DMS79 treated with DMSO at 0.1 percent for 48 hours (cell line): Measurements from ENCODE around the gene MTFMT.
"Not testable (repeated sequence)": the region's sequence is repeated elsewhere in the genome, so short reads cannot be mapped to it uniquely, and the experiment has no call there.

Experiments
- DNase-seq: peaks from one replicate; lab custom pipeline; 2025; lab: John Stamatoyannopoulos, UW

The MTFMT gene

DNA sequence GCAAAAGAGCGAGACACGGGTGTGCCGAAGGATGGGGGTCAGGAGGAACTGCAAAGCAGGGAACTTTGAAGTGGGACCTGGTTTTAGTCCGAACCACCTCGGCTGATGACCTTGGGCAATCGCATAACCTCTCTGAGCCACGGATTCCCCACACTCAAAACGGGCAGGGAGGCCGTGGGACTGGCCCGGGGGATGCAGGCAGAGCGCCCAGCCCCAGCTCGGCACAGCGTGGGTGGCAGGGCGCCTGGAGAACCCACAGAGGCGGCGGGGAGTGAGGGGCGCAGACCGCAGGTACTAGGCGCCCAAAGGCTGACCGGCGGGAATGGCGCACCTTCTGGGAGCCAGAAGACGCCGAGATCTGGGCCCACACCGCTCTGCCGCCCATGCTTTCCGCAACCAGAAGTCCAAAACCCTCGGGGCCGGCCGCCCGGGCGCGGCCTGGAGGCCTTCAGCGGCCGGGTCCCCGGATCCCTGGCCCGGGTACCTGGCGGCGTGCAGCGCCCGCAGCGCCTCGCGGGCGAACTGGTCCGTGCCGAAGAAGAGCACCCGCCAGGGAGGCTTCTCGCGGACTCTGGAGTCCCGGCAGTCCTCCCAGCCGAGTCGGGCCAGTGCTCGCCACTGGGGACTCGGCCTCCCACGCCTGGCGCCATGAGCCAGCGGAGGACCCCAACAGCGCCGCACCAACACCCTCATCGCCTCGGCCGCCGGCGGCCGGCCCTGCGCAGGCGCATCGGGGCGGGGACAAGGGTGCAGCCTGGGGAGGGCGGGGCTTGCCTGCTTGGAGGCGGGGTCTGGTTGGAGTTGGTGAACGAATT is at the start of gene MTFMT:
MTFMT (minus strand) TSS at position 719 of the 815 bp plus-strand sequence; CDS start at position 693, 26 bp downstream.
- DNase-seq, result peak; percentile 43

DNA sequence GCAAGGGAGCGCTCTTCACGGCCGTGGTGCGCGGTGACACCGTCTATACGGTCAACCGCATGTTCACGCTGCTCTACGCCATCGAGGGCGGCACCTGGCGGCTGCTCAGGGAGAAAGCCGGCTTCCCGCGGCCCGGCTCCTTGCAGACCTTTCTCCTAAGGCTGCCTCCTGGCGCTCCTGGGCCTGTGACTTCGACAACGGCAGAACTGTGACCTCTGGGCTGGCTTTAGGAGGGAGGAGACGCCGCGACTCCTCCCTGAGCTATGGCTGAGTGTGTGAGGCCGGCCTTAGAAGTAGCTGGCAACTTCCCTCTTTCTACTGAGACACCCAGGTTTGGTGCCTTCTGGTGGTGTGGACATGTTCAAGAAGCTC is 48.5 kb upstream of the MTFMT start:
- DNase-seq, result no peak

DNA sequence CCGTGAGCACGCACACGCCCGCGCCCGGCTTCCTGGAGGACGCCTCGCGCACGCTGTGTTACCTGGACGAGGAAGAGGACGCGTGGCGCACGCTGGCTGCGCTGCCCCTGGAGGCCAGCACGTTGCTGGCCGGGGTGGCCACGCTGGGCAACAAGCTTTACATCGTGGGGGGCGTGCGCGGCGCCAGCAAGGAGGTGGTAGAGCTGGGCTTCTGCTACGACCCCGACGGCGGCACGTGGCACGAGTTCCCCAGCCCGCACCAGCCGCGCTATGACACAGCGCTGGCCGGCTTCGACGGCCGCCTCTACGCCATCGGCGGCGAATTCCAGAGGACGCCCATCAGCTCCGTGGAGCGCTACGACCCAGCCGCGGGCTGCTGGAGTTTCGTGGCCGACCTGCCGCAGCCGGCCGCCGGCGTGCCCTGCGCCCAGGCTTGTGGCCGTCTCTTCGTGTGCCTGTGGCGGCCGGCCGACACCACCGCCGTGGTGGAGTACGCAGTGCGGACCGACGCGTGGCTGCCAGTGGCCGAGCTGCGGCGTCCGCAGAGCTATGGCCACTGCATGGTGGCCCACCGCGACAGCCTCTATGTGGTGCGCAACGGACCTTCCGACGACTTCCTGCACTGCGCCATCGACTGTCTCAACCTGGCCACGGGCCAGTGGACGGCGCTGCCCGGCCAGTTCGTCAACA is 48.0 kb upstream of the MTFMT start:
- no peak for DNase-seq

DNA sequence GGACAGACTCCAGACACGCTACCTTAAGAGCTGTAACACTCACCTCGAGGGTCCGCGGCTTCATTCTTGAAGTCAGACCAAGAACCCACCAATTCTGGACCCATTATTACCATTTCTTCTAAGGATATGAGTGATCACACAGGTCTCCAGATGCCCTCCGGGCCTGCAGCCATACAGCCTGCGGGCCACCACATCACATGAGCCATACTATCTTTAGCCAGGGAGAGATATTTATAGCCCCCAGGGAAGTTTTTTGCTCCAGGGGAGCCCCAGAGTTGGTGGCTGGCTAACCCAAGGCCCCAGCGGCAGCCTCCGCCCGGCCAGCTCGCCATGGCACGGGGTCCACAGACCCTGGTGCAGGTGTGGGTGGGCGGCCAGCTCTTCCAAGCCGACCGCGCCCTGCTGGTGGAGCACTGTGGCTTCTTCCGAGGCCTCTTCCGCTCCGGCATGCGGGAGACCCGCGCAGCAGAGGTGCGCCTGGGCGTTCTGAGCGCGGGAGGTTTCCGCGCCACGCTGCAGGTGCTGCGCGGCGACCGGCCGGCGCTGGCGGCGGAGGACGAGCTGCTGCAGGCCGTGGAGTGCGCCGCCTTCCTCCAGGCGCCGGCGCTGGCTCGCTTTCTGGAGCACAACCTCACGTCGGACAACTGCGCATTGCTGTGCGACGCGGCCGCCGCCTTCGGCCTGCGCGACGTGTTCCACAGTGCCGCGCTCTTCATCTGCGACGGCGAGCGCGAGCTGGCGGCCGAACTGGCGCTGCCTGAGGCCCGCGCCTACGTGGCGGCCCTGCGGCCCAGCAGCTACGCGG is 47.2 kb upstream of the MTFMT start, which contains the start of gene KBTBD13:
KBTBD13 (plus strand) TSS at position 261 of the 805 bp plus-strand sequence; CDS start at position 331, 70 bp downstream.
- no peak for DNase-seq

DNA sequence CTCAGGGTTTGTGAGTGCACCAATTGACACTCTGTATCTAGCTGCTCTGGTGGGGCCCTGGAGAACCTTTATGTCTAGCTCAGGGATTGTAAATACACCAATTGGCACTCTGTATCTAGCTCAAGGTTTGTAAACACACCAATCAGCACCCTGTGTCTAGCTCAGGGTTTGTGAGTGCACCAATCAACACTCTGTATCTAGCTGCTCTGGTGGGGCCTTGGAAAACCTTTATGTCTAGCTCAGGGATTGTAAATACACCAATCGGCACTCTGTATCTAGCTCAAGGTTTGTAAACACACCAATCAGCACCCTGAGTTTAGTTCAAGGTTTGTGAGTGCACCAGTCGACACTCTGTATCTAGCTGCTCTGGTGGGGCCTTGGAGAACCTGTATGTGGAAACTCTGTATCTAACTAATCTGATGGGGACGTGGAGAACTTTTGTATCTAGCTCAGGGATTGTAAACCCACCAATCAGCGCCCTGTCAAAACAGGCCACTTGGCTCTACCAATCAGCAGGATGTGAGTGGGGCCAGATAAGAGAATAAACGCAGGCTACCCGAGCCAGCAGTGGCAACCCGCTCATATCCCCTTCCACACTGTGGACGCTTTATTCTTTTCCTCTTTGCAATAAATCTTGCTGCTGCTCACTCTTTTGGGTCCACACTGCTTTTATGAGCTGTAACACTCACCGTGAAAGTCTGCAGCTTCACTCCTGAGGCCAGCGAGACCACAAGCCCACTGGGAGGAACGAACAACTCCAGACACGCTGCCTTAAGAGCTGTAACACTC is 46.4 kb upstream of the MTFMT start:
- DNase-seq, result not testable (repeated sequence)

DNA sequence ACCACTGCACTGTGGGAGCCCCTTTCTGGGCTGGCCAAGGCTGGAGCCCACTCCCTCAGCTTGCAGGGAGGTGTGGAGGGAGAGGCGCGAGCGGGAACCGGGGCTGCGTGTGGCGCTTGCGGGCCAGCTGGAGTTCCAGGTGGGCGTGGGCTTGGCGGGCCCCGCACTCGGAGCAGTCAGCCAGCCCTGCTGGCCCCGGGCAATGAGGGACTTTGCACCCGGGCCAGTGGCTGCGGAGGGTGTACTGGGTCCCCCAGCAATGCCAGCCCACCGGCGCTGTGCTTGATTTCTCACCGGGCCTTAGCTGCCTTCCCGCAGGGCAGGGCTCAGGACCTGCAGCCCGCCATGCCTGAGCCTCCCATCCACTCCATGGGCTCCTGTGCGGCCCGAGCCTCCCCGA is 45.5 kb upstream of the MTFMT start:
- DNase-seq, result not testable (repeated sequence)

DNA sequence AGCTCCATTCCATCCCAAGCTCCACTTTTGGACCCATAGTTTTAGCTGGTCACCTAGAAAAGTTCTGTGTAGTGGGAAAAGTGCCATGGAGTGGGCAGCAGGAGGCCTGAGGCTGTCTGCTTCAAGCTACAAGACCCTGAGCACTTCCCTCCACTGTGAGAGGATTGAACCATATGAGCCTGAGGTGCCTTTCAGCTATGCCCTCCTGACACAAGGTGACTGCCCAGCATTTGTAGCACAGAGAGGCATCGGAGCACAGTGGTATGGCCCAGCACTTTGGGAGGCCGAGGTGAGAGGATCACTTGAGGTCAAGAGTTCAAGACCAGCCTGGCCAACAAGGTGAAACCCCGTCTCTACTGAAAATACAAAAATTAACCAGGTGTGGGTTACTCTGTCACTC is 43.2 kb upstream of the MTFMT start:
- no peak for DNase-seq

DNA sequence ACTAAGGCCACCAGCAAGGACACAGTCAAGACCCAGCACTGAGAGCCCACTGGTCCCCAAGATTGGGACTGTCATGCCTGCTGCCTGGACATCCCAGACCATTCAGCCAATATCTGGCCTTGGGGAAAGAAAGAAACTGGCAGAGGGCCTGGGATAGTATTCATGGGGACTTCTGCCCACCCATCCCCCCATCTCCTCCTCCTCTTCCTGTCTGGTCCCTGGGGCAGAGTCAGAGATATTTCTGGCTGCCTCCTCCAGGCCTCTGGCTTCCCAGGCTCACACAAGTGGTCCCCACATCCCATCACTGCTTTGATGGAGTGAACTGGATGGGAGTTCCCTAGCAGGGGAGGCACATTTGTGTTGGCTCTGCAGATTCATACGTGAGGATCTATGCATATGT is 42.6 kb upstream of the MTFMT start:
- no peak for DNase-seq

DNA sequence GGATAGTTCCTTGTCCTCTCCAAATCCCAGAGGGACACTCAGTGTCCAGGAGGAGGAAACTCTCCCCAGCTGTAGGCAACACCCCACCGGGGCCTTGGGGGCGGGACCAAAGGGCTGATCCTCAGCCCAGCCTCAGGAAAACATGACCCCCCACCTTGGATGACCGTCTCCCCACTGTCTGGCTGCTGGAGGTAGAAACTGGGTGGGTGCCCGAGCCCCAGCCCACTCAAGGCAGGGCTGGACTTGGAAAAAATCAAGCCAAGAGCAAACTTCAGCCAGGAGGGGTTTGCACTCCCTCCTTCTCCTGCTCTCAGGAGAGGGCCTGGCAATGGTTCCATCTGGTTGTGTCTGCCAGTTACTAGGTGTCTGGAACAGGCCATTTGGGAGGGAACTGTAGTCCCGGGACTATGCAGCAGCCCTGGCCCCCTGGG is 42.0 kb upstream of the MTFMT start:
- DNase-seq, result no peak

DNA sequence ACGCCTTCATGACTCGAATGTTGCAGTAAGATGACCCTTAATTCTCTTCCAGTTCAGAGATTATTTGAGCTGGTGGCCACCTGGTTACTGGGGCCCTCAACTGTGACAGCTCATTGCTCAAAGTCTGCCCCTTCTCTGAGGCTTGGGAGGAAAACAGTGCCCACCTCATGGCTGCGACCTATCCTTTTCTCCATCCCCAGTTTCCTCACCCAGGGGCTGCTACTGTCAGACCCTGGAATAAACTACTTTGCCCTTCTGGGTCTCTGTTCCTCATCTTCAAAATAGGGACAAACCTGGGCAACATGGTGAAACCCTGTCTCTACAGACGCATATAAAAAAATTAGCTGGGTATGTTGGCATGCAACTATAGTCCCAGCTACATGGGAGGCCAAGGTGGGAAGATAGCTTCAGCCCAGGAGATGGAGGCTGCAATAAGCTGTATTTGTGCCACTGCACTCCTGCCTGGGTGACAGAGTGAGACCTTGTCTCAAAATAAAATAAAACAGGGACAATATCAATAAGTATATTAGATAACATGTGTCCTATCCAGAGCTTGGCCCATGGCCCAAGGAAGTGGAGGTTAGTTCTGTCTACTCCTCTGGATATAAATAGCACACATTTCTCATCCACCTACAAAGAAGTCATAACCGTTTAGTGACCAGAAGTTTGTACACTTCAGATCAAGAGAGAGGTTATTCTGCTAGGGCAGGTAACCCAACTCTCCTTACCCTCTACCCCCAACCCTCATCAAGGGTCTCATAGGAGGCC is 40.5 kb upstream of the MTFMT start:
- DNase-seq, result no peak

DNA sequence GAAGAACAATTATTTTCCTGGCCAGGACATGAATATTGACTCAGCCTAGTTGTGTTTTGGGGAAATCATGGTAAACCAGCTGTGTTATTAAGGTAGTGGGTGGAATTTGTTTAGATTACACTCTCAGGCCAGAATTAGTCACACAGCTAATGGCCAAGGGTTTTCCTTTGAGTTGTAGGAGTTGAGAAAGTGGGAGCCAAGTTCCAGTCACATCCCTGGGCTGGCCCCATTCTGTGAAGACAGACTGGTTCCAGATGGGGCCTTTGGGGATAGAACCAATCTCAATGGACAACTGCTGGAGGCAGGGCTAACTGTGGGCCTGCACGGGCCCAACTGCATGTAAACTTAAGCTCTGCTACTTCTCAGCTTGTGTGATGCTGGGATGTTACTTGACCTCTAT is 39.7 kb upstream of the MTFMT start:
- DNase-seq, result no peak

DNA sequence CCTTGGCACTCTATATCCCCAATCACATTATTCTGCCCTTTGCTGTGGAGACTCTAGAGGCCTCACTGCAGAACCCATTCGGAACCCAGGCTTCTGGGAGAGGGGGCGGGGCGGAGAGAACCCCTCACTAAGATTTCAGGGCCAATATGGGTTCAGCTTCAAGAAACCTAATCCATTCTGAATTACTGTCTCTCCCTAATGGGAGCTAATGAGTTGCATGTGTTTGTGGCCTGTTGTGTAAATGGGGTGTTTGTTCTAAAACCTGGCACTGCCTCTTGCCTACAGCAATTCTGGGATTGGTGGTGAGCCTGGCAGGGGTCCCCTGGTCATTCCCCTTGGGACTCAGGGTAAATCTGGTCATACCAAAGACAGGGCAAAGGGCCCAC is 39.0 kb upstream of the MTFMT start:
- DNase-seq, result no peak

DNA sequence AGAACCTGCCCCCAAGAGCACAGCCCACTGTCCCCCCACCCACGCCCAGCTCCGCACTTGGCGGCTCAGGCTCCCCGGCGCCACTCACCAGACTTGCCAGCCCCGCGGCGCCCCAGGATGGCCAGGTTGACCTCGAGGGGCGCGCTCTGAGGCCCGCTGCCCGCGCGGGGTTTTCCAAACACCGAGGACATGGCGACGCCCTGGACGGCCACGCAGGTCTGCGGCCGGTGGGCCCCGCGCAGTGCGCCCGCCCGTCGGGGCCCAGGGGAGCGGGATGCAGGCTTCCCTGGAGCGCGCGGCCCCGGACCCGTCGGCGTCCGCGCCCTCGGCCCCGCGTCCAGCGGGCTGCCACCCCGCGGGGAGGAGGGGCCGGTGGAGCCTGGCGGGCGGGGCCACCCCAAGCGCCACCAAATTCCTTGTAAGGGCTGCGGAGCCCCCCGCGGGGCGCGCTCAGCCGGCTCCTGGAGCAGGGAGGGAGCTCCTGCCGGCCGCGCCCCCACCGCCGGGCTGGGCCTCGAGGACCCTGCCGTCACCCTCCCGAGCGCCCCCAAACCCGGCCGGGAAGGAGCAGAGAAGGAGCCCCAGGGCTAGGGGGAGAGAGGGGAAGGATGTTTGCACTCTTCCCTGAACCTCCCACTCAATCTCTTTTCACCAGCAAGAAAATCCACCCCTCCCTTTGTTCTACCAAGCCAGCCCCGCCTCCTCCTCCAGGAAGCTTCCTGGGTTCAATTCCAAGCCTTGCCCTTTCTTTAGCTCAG is 38.4 kb upstream of the MTFMT start, which contains the start of gene RASL12:
RASL12 (minus strand) TSS at position 347 of the 758 bp plus-strand sequence; CDS start at position 191, 156 bp downstream.
- no peak for DNase-seq

DNA sequence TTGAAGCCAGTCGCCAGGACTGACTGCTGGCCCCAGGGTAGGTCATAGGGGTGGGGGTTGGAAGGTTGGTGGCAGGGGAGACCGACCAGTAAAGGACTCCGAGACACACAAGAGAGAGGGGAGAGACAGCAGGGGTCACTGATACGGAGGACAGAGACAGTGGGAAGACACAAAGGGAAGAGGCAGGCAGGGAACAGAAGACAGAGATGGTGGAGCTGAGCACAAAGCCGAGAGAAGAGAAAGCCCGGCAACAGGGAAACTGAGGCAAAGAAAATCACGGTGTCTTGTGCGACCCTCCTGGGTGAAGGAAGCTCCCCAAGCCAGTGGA is 37.8 kb upstream of the MTFMT start:
- DNase-seq, result no peak

DNA sequence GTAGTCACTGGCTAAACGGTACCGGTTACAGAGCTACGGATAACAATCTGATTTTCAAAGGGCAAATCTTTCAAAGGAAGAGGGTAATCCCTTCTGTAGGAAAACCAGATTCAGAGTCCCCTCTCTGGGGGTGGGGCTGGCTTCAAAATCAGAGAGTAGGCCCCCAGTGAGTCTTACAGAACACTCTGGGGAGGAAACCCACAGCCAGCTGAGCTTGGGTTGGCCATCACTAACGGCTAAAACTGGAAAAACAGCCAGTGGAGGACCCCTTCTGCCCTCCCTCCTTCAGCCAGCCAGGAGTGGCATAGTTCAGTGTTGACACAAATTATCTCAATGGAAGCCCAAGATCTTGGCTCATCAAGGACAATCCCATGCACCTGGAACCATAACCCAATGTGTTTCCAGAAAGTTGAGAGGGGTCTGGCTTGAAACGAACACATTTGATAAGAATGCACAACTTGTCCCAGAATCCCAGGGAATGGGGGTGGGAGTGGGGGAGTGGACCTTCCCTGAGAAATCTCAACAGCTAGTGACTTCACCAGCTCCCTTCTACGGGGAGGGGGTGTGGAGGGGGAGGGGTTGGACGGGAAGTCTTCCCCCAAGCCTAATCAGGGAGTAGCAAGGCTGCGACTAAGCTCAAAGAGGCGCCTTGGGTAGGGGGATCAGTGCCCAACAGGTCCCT is 37.3 kb upstream of the MTFMT start:
- no peak for DNase-seq

DNA sequence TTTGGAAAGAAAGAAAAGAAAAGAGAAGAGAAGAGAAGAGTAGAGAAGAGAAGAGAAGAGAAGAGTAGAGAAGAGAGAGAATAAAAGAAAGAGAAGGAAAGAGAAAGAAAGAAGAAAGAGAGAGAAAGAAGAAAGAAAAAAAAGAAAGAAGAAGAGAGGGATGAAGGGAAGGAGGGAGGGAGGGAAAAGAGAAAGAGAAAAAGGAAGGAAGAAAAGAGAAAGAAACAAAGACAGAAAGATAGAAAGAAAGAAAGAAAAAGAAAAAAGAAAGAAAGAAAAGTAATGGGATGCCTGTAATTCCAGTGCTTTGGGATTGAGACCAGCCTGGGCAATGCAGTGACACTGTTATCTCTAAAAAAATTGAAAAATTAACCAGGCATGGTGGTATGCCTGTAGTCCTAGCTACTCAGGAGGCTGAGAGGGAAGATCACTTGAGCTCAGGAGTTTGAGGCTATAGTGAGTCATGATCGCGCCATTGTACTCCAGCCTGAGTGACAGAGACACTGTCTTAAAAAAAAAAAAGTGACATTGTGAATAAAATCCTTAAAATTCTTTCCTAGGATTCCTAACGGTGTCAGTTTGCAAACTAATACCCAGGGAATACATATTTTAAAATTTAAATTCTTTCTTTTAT is 36.7 kb upstream of the MTFMT start:
- DNase-seq, result no peak

DNA sequence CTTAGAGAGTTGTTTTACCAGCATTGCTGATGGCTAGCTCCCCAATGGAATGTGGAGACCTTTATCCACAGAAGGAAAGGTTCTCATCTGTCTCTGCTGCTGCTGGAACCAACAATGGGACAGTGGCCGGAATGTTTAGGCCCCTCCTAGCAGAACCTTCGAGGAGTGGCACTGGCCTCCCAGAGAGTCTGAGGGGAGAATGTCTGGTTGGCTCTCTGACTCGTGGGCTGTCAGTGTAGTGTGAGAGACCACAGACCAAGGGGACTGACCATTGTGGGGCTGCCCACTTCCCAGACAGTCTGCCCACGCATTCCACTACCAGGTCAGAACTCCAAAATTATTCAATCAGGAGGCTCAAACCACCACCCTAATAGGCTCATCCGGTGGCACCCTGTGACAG is 33.3 kb upstream of the MTFMT start:
- no peak for DNase-seq

DNA sequence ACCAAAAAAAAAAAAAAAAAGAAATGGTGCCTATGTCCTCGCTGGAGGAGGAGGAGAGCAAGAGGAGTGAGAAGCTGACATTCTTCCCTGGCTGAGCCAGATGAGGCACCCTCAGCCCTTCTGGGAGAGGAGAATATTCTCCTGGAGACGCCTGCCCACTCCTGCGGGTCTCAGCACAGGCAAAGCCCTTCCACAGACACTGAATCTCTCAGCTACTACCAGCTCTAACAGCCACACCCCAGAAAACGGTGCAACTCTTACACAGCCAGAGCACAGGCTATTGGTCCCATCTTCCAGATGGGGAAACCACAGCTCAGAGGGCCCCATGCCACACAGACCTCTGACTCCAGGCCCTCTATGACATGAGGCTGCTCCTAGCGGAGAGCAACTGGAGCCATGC is 32.6 kb upstream of the MTFMT start:
- DNase-seq, result no peak
